ENCODE measurements around the gene TNFAIP8L1.
A peak's percentile ranks its signal among the peaks of the same experiment; 100 is the strongest.

The TNFAIP8L1 gene

DNA sequence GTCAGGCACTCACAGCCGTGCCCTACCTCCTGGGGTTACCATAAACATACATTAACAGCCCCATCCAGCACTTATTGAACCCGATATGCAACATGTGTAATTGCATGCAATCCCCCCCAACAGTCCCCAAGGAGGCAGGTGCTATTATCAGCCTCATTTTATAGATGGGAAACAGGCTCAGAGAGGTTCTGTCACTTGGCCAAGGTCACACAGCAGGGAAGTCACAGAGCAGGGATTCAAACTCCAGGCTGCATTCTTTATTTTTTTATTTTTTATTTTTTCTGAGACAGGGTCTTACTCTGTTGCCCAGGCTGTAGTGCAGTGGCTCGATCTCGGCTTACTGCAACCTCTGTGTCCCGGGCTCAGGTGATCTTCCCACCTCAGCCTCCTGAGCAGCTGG is 38.4 kb upstream of the TNFAIP8L1 start:
- no peak for TF ChIP-seq CTCF (IDR thresholded peaks at IDR 0.05; ENCODE audit: insufficient read depth, missing control alignments)
- no peak for FAIRE-seq
- DNase-seq (ENCODE audit: insufficient read length, low spot score): no peak

GRCh38 chr19:4602173-4602788 is 37.0 kb upstream of the TNFAIP8L1 start:
- no peak for FAIRE-seq
- DNase-seq (ENCODE audit: insufficient read length, low spot score): no peak
- TF ChIP-seq CTCF (IDR thresholded peaks at IDR 0.05; ENCODE audit: insufficient read depth, missing control alignments): no peak

DNA sequence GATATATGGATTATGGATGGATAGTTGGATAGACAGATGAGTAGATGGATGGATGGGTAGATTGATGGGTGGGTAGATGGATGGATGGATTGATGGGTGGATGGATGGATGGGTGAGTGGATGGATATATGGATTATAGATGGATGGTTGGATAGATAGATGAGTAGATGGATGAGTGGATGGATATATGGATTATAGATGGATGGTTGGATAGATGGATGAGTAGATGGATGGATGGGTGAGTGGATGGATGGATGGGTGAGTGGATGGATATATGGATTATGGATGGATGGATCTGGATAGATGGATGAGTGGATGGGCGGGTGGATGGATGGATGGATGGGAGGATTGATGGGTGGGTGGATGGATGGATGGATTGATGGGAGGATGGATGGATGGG is 36.4 kb upstream of the TNFAIP8L1 start:
- no peak for TF ChIP-seq CTCF (IDR thresholded peaks at IDR 0.05; ENCODE audit: insufficient read depth, missing control alignments)
- no peak for DNase-seq (ENCODE audit: insufficient read length, low spot score)

GRCh38 chr19:4604912-4605311 is 34.4 kb upstream of the TNFAIP8L1 start:
- no peak for TF ChIP-seq CTCF (IDR thresholded peaks at IDR 0.05; ENCODE audit: insufficient read depth, missing control alignments)
- DNase-seq (ENCODE audit: insufficient read length, low spot score) (no peak), FAIRE-seq (no peak)

More for the DNA sequence above, 36.4 kb upstream of the TNFAIP8L1 start:
- FAIRE-seq: no peak

GRCh38 chr19:4606181-4606580 is 33.1 kb upstream of the TNFAIP8L1 start:
- FAIRE-seq: no peak
- DNase-seq (ENCODE audit: insufficient read length, low spot score): no peak
- no peak for TF ChIP-seq CTCF (IDR thresholded peaks at IDR 0.05; ENCODE audit: insufficient read depth, missing control alignments)

- peak; percentile 80 for DNase-seq (ENCODE audit: insufficient read length, low spot score)
- TF ChIP-seq CTCF (IDR thresholded peaks at IDR 0.05; ENCODE audit: insufficient read depth, missing control alignments): no peak
Measured at GRCh38 chr19:4606921-4607678, 32.2 kb upstream of the TNFAIP8L1 start.

More at GRCh38 chr19:4606921-4607678, 32.2 kb upstream of the TNFAIP8L1 start:
- FAIRE-seq: no peak
